ENCODE results near the gene MAP3K20. TPM values are rescaled to one million over a fixed set of nuclear protein-coding genes. Genes with fewer than 3 reads are reported as not detected.
"Not testable (repeated sequence)": the region's sequence is repeated elsewhere in the genome, so short reads cannot be mapped to it uniquely, and the experiment has no call there.

The MAP3K20 gene
- total RNA-seq, 1 donor = 35.3 TPM

DNA sequence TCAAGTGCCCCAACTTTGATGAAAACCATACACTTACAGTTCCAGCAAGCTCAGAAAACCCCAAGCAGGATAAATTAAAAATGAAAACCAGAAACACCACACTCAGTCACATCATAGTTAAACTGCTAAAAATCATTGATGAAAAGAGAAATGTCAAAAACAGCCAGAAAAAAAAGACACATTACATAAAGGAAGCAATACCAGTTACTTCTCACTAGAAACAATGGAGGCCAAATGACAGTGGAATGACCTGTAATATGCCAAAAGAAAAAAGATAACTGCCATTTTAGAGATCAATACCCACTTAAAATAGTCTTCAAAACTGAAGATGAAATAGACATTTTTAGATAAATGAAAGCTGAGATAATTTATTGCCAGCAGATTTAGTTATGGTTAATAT is 66.0 kb downstream of the MAP3K20 start:
- Histone ChIP-seq H3K27me3 (ENCODE audit: insufficient read depth, low read length) (no peaks in the 10 kb centered on the region), H3K4me1 (ENCODE audit: insufficient read depth, low read length) (peaks cover 10% of the 10 kb centered on the region), H3K4me3 (ENCODE audit: low read length) (no peak overlapping the region), H3K9me3 (ENCODE audit: low read depth, low read length) (no peaks in the 10 kb centered on the region)

GRCh38 chr2:173145454-173145853 is 69.8 kb downstream of the MAP3K20 start:
- Histone ChIP-seq H3K4me1 (ENCODE audit: insufficient read depth, low read length) (peaks cover 4% of the 10 kb centered on the region), H3K4me3 (ENCODE audit: low read length) (no peak overlapping the region), H3K27me3 (ENCODE audit: insufficient read depth, low read length) (no peaks in the 10 kb centered on the region), H3K9me3 (ENCODE audit: low read depth, low read length) (no peaks in the 10 kb centered on the region)

DNA sequence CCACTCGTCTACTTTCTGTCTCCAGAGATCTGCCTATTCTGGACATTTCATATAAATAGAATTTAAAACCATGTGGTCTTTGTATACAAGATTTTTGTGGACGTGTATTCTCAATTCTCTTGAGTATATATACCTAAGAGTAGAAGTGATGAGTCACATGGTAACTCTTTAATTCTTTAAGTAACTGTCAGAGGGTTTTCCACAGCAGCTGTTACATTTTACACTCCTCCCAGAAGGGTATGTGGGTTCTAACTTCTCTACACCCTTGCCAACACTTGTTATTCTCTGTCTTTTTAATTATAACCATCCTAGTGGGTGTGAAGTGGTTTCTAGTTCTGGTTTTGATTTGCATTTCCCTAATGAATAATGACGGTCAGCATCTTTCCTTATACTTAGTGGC is 70.9 kb downstream of the MAP3K20 start:
- Histone ChIP-seq H3K9me3 (ENCODE audit: low read depth, low read length) (no peaks in the 10 kb centered on the region), H3K27me3 (ENCODE audit: insufficient read depth, low read length) (no peaks in the 10 kb centered on the region), H3K4me3 (ENCODE audit: low read length) (no peak overlapping the region), H3K4me1 (ENCODE audit: insufficient read depth, low read length) (peaks cover 12% of the 10 kb centered on the region)

GRCh38 chr2:173148520-173148919 is 72.9 kb downstream of the MAP3K20 start:
- no peak overlapping the region for H3K4me3 ChIP-seq (ENCODE audit: low read length)
- H3K27me3 ChIP-seq (ENCODE audit: insufficient read depth, low read length) = no peaks in the 10 kb centered on the region
- H3K9me3 ChIP-seq (ENCODE audit: low read depth, low read length) = no peaks in the 10 kb centered on the region
- peaks cover 21% of the 10 kb centered on the region for H3K4me1 ChIP-seq (ENCODE audit: insufficient read depth, low read length)

- Histone ChIP-seq H3K4me3 (ENCODE audit: low read length) (no peak overlapping the region), H3K27me3 (ENCODE audit: insufficient read depth, low read length) (no peaks in the 10 kb centered on the region), H3K4me1 (ENCODE audit: insufficient read depth, low read length) (peaks cover 21% of the 10 kb centered on the region), H3K9me3 (ENCODE audit: low read depth, low read length) (no peaks in the 10 kb centered on the region)
Observed at GRCh38 chr2:173149491-173149890, 73.8 kb downstream of the MAP3K20 start.

DNA sequence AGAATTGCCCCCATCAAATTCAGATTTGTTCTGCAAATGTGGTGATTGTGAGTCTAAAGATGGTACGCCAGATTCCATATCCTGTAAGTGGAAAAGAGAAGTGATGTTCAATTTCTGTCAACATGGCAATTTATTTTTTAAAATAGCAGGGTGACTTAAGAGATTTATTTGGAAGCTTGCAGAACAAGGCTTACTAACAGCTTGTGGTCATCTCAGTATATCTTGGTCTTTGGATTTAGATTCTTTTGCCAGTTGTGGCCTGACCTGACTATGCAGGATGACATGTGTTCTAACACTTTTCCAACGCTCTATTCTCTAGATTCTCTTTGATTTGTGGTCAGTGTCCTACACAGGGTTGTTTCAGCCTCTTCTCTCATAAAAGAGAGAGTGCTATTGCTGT is 74.4 kb downstream of the MAP3K20 start:
- Histone ChIP-seq H3K27me3 (ENCODE audit: insufficient read depth, low read length) (no peaks in the 10 kb centered on the region), H3K4me3 (ENCODE audit: low read length) (no peak overlapping the region), H3K4me1 (ENCODE audit: insufficient read depth, low read length) (peaks cover 21% of the 10 kb centered on the region), H3K9me3 (ENCODE audit: low read depth, low read length) (no peaks in the 10 kb centered on the region)

GRCh38 chr2:173150963-173151362 is 75.3 kb downstream of the MAP3K20 start:
- H3K4me3 ChIP-seq (ENCODE audit: low read length) = no peak overlapping the region
- H3K4me1 ChIP-seq (ENCODE audit: insufficient read depth, low read length) = peaks cover 21% of the 10 kb centered on the region
- no peaks in the 10 kb centered on the region for H3K9me3 ChIP-seq (ENCODE audit: low read depth, low read length)
- no peaks in the 10 kb centered on the region for H3K27me3 ChIP-seq (ENCODE audit: insufficient read depth, low read length)

DNA sequence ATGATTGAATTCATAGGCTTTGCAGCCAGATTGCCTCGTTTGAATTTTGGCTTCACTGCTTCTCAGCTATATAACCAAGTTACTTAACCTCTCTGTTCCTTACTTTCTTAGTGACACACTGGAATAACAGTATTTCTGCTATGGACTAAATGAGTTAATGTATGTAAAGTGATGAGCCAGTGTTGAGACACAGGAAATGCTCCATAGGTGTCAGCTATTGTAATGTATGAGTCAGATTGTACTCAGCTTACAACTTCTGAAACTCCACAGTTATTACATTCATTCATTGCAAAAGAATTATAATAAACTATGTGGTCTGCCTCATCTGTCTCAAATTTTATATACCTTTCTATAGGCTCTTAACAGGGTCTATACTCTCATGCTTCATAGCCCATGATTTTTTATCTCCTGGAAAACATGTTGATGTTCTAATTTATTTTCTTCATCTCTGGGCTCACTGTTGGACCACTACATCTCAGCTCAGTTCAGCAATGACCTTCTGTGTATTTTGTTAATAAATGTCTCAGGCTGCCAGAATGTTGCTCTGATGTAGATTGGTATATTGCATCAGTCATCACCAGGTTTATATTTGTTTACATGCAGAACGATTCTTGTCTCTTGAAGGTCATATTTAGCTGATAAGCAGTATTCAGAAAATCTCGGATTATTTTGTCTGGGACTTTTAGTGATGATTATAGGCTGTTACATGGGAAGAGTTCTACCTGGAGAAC is 76.2 kb downstream of the MAP3K20 start:
- Histone ChIP-seq H3K27me3 (ENCODE audit: insufficient read depth, low read length) (no peaks in the 10 kb centered on the region), H3K4me1 (ENCODE audit: insufficient read depth, low read length) (peaks cover 21% of the 10 kb centered on the region), H3K9me3 (ENCODE audit: low read depth, low read length) (no peaks in the 10 kb centered on the region), H3K4me3 (ENCODE audit: low read length) (no peak overlapping the region)

GRCh38 chr2:173153301-173153885 is 77.7 kb downstream of the MAP3K20 start:
- no peaks in the 10 kb centered on the region for H3K9me3 ChIP-seq (ENCODE audit: low read depth, low read length)
- H3K27me3 ChIP-seq (ENCODE audit: insufficient read depth, low read length) = no peaks in the 10 kb centered on the region
- peaks cover 21% of the 10 kb centered on the region for H3K4me1 ChIP-seq (ENCODE audit: insufficient read depth, low read length)
- no peak overlapping the region for H3K4me3 ChIP-seq (ENCODE audit: low read length)

DNA sequence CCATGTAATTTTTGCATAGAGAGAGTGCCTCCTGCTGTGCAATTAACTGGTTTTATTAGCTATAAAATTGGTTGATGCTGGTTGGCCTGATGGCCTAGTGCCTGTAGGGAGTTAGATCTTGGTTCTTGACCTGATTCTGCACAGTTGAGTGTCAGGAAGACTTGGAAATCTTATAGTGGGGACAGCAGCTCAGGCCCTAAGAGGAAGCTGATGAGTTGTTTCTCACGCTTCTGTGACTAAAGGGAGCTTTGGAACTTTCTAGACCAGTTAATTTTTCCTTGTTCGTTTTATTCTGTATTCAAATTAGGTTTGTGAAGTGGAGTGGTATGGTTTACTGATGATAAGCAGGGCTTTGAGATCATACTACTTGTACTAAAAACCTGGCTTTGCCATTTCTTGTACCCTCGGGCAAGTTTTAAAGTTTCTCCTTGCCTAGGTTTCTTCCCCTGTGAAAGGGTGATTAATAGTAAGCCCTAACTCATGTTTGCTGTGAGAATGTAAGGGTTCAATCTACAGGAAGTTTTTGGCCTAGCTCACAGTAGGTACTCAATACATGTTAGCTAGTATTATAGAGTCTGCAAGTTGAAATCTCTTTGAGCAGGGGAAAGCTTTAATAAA is 82.1 kb downstream of the MAP3K20 start:
- Histone ChIP-seq H3K9me3 (ENCODE audit: low read depth, low read length) (no peaks in the 10 kb centered on the region), H3K27me3 (ENCODE audit: insufficient read depth, low read length) (no peaks in the 10 kb centered on the region), H3K4me1 (ENCODE audit: insufficient read depth, low read length) (peaks cover 29% of the 10 kb centered on the region), H3K4me3 (ENCODE audit: low read length) (no peak overlapping the region)

DNA sequence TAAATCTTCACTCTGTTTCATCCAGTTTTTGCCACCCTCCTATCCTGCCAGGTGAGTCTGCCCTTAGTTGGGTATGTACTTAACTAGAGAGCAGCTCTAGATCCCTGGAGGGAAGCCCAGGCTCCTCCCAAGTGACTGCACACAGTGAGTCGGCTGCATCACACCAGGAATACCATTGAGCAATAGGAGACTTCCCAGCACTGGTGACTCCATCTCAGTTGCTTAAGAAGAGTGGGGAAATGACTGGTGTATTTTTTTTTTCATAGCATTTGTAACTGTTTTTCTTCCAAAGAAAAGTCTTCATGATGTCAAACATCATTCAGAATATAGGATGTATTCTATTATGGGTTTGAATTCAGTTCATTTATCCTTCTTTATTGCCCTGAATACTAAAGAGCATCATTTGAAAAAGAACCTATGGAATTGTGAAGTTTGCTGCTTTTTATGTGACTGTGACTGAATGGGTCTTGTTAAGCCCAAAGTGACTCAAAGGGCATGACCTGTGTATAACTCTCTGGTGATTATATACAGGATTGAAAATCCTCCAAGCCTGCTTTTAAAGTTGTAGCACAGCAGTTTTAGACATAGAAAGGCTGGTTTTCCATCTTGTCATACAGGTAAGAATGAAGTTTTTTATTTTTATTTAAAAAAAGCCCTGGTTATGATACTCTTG is 84.3 kb downstream of the MAP3K20 start:
- Histone ChIP-seq H3K4me1 (ENCODE audit: insufficient read depth, low read length) (peaks cover 29% of the 10 kb centered on the region), H3K4me3 (ENCODE audit: low read length) (no peak overlapping the region), H3K27me3 (ENCODE audit: insufficient read depth, low read length) (no peaks in the 10 kb centered on the region), H3K9me3 (ENCODE audit: low read depth, low read length) (no peaks in the 10 kb centered on the region)

DNA sequence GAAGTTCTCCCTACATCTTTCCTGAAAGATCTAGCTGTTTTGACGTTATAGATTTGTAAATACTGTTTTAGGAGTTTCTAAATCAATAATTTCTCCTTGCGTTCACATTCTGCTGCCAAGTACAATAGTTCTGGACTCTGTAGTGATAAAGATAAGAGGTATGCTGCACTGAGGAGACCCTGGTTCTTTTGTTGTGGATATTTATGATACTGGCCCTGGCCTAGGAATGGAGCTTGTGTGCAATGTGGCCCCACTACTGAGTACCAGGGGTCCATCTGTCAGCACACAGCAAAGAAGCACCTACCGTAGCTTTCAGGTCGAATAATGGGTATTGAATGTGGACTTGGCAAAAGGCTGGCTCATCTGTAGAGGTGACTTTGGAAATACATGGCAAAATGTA is 85.0 kb downstream of the MAP3K20 start:
- H3K4me3 ChIP-seq (ENCODE audit: low read length) = no peak overlapping the region
- H3K27me3 ChIP-seq (ENCODE audit: insufficient read depth, low read length) = no peaks in the 10 kb centered on the region
- H3K4me1 ChIP-seq (ENCODE audit: insufficient read depth, low read length) = peaks cover 29% of the 10 kb centered on the region
- no peaks in the 10 kb centered on the region for H3K9me3 ChIP-seq (ENCODE audit: low read depth, low read length)

GRCh38 chr2:173161040-173161439 is 85.4 kb downstream of the MAP3K20 start:
- peaks cover 29% of the 10 kb centered on the region for H3K4me1 ChIP-seq (ENCODE audit: insufficient read depth, low read length)
- H3K27me3 ChIP-seq (ENCODE audit: insufficient read depth, low read length) = no peaks in the 10 kb centered on the region
- no peaks in the 10 kb centered on the region for H3K9me3 ChIP-seq (ENCODE audit: low read depth, low read length)
- H3K4me3 ChIP-seq (ENCODE audit: low read length) = no peak overlapping the region

DNA sequence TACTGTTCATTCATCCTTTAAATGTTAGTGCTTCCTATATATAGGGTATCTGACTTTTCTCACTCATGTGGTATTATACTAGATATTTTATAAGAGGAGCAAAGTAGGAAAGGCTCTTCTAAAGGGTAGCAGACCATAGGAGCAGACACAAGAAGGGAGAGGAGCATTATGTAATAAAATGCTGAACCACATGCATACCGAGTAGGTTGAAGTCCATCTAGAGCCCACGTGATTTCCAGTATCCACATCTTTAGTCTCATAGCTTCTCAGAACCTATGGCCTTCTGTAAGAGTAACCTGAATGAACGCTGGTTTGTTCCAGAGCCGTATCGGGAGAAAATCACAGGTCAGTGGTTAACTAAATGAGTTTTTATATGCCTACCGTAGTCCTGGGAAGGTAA is 85.9 kb downstream of the MAP3K20 start:
- no peaks in the 10 kb centered on the region for H3K9me3 ChIP-seq (ENCODE audit: low read depth, low read length)
- no peak overlapping the region for H3K4me3 ChIP-seq (ENCODE audit: low read length)
- H3K27me3 ChIP-seq (ENCODE audit: insufficient read depth, low read length) = no peaks in the 10 kb centered on the region

DNA sequence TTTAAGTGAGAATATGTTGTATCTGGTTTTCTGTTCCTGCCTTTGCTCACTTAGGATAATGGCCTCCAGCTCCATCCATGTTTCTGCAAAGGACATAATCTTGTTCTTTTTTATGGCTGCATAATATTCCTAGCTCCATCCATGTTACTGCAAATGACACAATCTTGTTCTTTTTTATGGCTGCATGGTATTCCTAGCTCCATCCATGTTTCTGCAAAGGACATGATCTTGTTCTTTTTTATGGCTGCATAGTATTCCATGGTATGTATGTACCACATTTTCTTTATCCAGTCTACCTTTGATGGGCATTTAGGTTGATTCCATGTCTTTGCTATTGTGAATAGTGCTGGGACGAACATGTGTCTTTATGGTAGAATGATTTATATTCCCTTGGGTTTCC is 87.7 kb downstream of the MAP3K20 start:
- H3K4me1 ChIP-seq (ENCODE audit: insufficient read depth, low read length) = peaks cover 29% of the 10 kb centered on the region
- not testable (repeated sequence) for H3K4me3 ChIP-seq (ENCODE audit: low read length); H3K27me3 ChIP-seq (ENCODE audit: insufficient read depth, low read length); H3K9me3 ChIP-seq (ENCODE audit: low read depth, low read length)

More for the DNA sequence above, 85.9 kb downstream of the MAP3K20 start:
- peaks cover 29% of the 10 kb centered on the region for H3K4me1 ChIP-seq (ENCODE audit: insufficient read depth, low read length)
